ENCODE results near the gene DGKZ. TPM values are rescaled to one million over a fixed set of nuclear protein-coding genes. Genes with fewer than 3 reads are reported as not detected.

DGKZ gene, protein sequence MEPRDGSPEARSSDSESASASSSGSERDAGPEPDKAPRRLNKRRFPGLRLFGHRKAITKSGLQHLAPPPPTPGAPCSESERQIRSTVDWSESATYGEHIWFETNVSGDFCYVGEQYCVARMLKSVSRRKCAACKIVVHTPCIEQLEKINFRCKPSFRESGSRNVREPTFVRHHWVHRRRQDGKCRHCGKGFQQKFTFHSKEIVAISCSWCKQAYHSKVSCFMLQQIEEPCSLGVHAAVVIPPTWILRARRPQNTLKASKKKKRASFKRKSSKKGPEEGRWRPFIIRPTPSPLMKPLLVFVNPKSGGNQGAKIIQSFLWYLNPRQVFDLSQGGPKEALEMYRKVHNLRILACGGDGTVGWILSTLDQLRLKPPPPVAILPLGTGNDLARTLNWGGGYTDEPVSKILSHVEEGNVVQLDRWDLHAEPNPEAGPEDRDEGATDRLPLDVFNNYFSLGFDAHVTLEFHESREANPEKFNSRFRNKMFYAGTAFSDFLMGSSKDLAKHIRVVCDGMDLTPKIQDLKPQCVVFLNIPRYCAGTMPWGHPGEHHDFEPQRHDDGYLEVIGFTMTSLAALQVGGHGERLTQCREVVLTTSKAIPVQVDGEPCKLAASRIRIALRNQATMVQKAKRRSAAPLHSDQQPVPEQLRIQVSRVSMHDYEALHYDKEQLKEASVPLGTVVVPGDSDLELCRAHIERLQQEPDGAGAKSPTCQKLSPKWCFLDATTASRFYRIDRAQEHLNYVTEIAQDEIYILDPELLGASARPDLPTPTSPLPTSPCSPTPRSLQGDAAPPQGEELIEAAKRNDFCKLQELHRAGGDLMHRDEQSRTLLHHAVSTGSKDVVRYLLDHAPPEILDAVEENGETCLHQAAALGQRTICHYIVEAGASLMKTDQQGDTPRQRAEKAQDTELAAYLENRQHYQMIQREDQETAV
- total RNA-seq = 92.8 and 93.3 TPM in 2 replicates

DNA sequence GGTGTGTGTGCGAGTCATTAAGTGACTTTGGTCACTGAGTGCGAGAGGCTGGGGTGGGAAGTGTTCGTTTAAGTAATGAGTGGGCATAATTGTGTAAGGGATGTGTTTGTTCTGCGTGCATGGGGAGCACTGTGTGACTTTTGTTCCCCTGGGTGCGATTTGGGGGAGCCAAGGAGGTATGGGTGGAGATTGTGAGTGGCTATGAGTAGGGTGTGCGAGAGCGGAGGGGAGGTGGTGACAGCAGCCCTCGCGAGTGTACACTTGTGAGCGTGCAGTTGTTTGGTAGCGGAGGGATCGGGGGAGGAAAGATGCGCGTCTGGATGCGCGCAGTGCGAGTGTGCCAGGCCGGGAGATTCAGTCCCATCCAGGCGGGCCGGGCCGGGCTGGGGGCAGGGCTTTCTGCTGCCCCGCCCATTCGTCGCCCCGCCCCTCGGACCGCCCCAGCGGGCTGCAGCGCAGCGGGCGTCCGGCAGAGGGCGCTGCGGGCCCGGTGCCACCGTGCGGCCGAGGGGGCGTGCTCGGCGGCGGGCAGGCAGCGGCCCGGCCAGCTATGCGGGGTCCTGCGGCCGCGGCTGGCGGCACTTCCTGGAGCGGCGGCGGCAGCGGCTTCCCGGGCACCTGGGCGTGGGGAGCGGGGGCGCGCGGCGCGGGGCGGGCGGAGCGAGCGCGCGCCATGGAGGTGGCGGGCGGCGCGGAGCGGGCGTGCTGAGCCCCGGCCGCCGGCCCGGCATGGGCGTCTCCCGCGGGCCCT lies at the start of gene DGKZ:
DGKZ (plus strand) TSS at position 578 of the 751 bp plus-strand sequence. CDS start 197 bp downstream, outside the sequence.

GRCh38 chr11:46381048-46381818 lies 34.0 kb downstream of the DGKZ start, which contains the start of gene MDK:
Gene MDK (plus strand): TSS chr11:46381669. CDS start chr11:46382058, 389 bp downstream.

GRCh38 chr11:46391578-46392420 lies 44.5 kb downstream of the DGKZ start, which contains the start of gene CHRM4:
Gene CHRM4 (minus strand): TSS chr11:46391776. CDS start chr11:46386557, 5,219 bp downstream.

Other genes with a start within 250 kb of the DGKZ start
- gene PHF21A, start 226.0 kb upstream of the DGKZ start, total RNA-seq = 6.2 and 12.9 TPM in 2 replicates
- 0.31 and 0.53 TPM in 2 replicates for gene CREB3L1, start 69.8 kb upstream of the DGKZ start, total RNA-seq
- 22.3 and 55.3 TPM in 2 replicates for gene MDK, start 34.2 kb downstream of the DGKZ start, total RNA-seq
- not detected in 2 replicates for gene CHRM4, start 44.3 kb downstream of the DGKZ start, total RNA-seq
- 13.8 and 21.7 TPM in 2 replicates for gene AMBRA1, start 246.6 kb downstream of the DGKZ start, total RNA-seq

Data from hair follicular keratinocyte (primary cell).